SU-DHL-6 (cell line): ENCODE results near the gene DUS3L.

Experiments
- H2AFZ ChIP-seq: fragments of 200-600 bp; sonication (generic); 2 replicates; pipeline ENCODE4 v1.6.1; 2014; ENCODE audit warnings: low read depth, mild to moderate bottlenecking, moderate library complexity, mixed read lengths, antibody characterized with exemption, low read length; ENCODE audit not compliant: severe bottlenecking
- H3F3A ChIP-seq: fragments of 200-600 bp; shearing (Covaris generic); 2 replicates; pipeline ENCODE4 v1.6.0; 2016; ENCODE audit warnings: antibody characterized with exemption, mild to moderate bottlenecking; ENCODE audit not compliant: insufficient read depth
- H3K27ac ChIP-seq: fragments of 200-600 bp; sonication (generic); 2 replicates; pipeline ENCODE4 v1.5.1; 2016; ENCODE audit warnings: low read depth, mild to moderate bottlenecking, low read length, moderate library complexity, mixed read lengths
- H3K27me3 ChIP-seq: fragments of 200-600 bp; sonication (generic), shearing (Covaris generic); 2 replicates; pipeline ENCODE4 v1.6.0; 2014; ENCODE audit warnings: mild to moderate bottlenecking, low read length
- H3K36me3 ChIP-seq: fragments of 200-600 bp; sonication (generic); 2 replicates; pipeline ENCODE4 v1.6.1; 2014; ENCODE audit warnings: mild to moderate bottlenecking, low read length, mixed read lengths
- H3K4me2 ChIP-seq: fragments of 300-600, 200-600 bp; shearing (Covaris generic), sonication (generic); 2 replicates; pipeline ENCODE4 v1.6.0; 2014; ENCODE audit warnings: low read length, low read depth, mild to moderate bottlenecking; ENCODE audit not compliant: poor library complexity, severe bottlenecking
- H3K4me3 ChIP-seq: fragments of 200-600 bp; sonication (generic); 2 replicates; pipeline ENCODE4 v1.5.1; 2014; ENCODE audit warnings: antibody characterized with exemption, low read length, mild to moderate bottlenecking, mixed read lengths; ENCODE audit not compliant: insufficient read depth, poor library complexity, severe bottlenecking
- H3K79me2 ChIP-seq: fragments of 200-600 bp; sonication (generic); 2 replicates; pipeline ENCODE4 v1.6.1; 2014; ENCODE audit warnings: mild to moderate bottlenecking, low read length, moderate library complexity; ENCODE audit not compliant: insufficient read depth
- H3K9ac ChIP-seq: fragments of 200-600 bp; sonication (generic); 2 replicates; pipeline ENCODE4 v1.7.0; 2014; ENCODE audit warnings: mild to moderate bottlenecking, low read length
- H3K9me2 ChIP-seq: fragments of 200-600 bp; sonication (generic); replicated peaks from 2 replicates; pipeline ENCODE4 v1.6.1; 2014; ENCODE audit warnings: low read length; ENCODE audit not compliant: insufficient read depth
- H3K9me3 ChIP-seq: fragments of 200-600 bp; sonication (generic); 2 replicates; pipeline ENCODE4 v1.6.1; 2014; ENCODE audit warnings: low read length, mixed read lengths; ENCODE audit not compliant: insufficient read depth
- H4K20me1 ChIP-seq: fragments of 200-600 bp; sonication (generic); 2 replicates; pipeline ENCODE4 v1.6.1; 2014; ENCODE audit warnings: low read depth, mild to moderate bottlenecking, antibody characterized with exemption, low read length, moderate library complexity, mixed read lengths
- EZH2phosphoT487 ChIP-seq: fragments of 200-600 bp; sonication (generic), shearing (Covaris generic); conservative IDR thresholded peaks from 2 replicates; pipeline ENCODE4 v1.6.1; 2018; ENCODE audit warnings: mild to moderate bottlenecking, antibody characterized with exemption, low read length, moderate library complexity, mixed read lengths
- TF ChIP-seq, protein P1 (sequence below): fragments of 200-600 bp; sonication (generic); IDR thresholded peaks from one replicate; pipeline ENCODE4 v1.5.1; 2017; ENCODE audit warnings: antibody characterized with exemption, mild to moderate bottlenecking, low read length, moderate library complexity; ENCODE audit not compliant: insufficient read depth, poor library complexity, severe bottlenecking

The DUS3L gene

GRCh38 chr19:5806133-5806489, 15.1 kb upstream of the DUS3L start:
- Histone ChIP-seq H3K4me3 (no peak overlapping the region), H3K79me2 (no peaks in the 10 kb centered on the region), H3K9me3 (no peaks in the 10 kb centered on the region), H3K27me3 (no peaks in the 10 kb centered on the region), H4K20me1 (no peaks in the 10 kb centered on the region), H3F3A (no peaks in the 10 kb centered on the region), H3K27ac (no peak overlapping the region), H3K9me2 (no peaks in the 10 kb centered on the region), H3K9ac (no peak overlapping the region), H3K36me3 (no peaks in the 10 kb centered on the region), H2AFZ (no peak overlapping the region), H3K4me2 (no peak overlapping the region)
- no peak for TF ChIP-seq EZH2phosphoT487
- TF ChIP-seq, protein P1, sequence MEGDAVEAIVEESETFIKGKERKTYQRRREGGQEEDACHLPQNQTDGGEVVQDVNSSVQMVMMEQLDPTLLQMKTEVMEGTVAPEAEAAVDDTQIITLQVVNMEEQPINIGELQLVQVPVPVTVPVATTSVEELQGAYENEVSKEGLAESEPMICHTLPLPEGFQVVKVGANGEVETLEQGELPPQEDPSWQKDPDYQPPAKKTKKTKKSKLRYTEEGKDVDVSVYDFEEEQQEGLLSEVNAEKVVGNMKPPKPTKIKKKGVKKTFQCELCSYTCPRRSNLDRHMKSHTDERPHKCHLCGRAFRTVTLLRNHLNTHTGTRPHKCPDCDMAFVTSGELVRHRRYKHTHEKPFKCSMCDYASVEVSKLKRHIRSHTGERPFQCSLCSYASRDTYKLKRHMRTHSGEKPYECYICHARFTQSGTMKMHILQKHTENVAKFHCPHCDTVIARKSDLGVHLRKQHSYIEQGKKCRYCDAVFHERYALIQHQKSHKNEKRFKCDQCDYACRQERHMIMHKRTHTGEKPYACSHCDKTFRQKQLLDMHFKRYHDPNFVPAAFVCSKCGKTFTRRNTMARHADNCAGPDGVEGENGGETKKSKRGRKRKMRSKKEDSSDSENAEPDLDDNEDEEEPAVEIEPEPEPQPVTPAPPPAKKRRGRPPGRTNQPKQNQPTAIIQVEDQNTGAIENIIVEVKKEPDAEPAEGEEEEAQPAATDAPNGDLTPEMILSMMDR: peak; percentile 5

GRCh38 chr19:5805462-5806132, 14.6 kb upstream of the DUS3L start:
- no peak overlapping the region for H3K9ac ChIP-seq
- H3K27me3 ChIP-seq: no peaks in the 10 kb centered on the region
- H4K20me1 ChIP-seq: no peaks in the 10 kb centered on the region
- H3K4me3 ChIP-seq: no peak overlapping the region
- H3K36me3 ChIP-seq: no peaks in the 10 kb centered on the region
- no peaks in the 10 kb centered on the region for H3K9me2 ChIP-seq
- H3F3A ChIP-seq: no peaks in the 10 kb centered on the region
- no peak overlapping the region for H3K27ac ChIP-seq
- no peak for TF ChIP-seq EZH2phosphoT487
- TF ChIP-seq, protein P1: peak; percentile 41
- H3K79me2 ChIP-seq: no peaks in the 10 kb centered on the region
- no peak overlapping the region for H3K4me2 ChIP-seq
- H2AFZ ChIP-seq: no peak overlapping the region
- H3K9me3 ChIP-seq: no peaks in the 10 kb centered on the region

GRCh38 chr19:5804516-5805461, 13.8 kb upstream of the DUS3L start, which contains the start of gene NRTN:
Gene NRTN (plus strand): TSS chr19:5805067. CDS start chr19:5824166, 19,099 bp downstream.
- Histone ChIP-seq H3K79me2 (no peaks in the 10 kb centered on the region), H3K4me2 (peak within 1 kb of the TSS; percentile 73), H3K27ac (no peak within 1 kb of the TSS), H3F3A (no peaks in the 10 kb centered on the region), H3K27me3 (no peaks in the 10 kb centered on the region), H3K9ac (peak within 1 kb of the TSS; percentile 34), H3K9me3 (no peaks in the 10 kb centered on the region), H2AFZ (peak within 1 kb of the TSS; percentile 77), H3K9me2 (no peaks in the 10 kb centered on the region), H3K4me3 (peak within 1 kb of the TSS; percentile 47), H3K36me3 (no peaks in the 10 kb centered on the region), H4K20me1 (no peaks in the 10 kb centered on the region)
- TF ChIP-seq, protein P1: no peak
- TF ChIP-seq EZH2phosphoT487: no peak
